Upper lobe of left lung (tissue), 6 donors: Measurements from ENCODE around the gene ABLIM2. TPM values are rescaled to one million over a fixed set of nuclear protein-coding genes. Genes with fewer than 3 reads are reported as not detected.

Experiments
- ATAC-seq, 2 donors: fragments of 200-7000 bp; cut with Tn5 transposase; one replicate each; pipeline ENCODE4 v1.9.1; 2022; ENCODE audit warnings: mild to moderate bottlenecking in 2 of 2, moderate library complexity in 2 of 2; ENCODE audit not compliant: low FRiP score in 2 of 2
- DNase-seq, 2 donors: peaks; one replicate each; pipeline ENCODE4 v3.0.0-alpha.2; 2019 to 2020
- H3K27ac ChIP-seq, 4 donors: fragments of 200-600 bp; sonication (generic); one replicate each; pipeline ENCODE4 v1.5.1; 2016 to 2019
- H3K27me3 ChIP-seq, 4 donors: fragments of 200-600 bp; sonication (generic); one replicate each; pipeline ENCODE4 v1.5.1; 2017 to 2019
- H3K36me3 ChIP-seq, 4 donors: fragments of 200-600 bp; sonication (generic); one replicate each; pipeline ENCODE4 v1.5.1; 2016 to 2019
- H3K4me1 ChIP-seq, 4 donors: fragments of 200-600 bp; sonication (generic); one replicate each; pipeline ENCODE4 v1.5.1; 2018 to 2019
- H3K4me3 ChIP-seq, 4 donors: fragments of 200-600 bp; sonication (generic); one replicate each; pipeline ENCODE4 v1.5.1; 2017 to 2019; ENCODE audit warnings: mild to moderate bottlenecking in 2 of 4, moderate library complexity in 1 of 4
- H3K9me3 ChIP-seq, 4 donors: fragments of 200-600 bp; sonication (generic); one replicate each; pipeline ENCODE4 v1.5.1; 2018 to 2019
- EP300 ChIP-seq, 4 donors: sonication (generic); formaldehyde crosslinking; IDR thresholded peaks; one replicate each; pipeline ENCODE4 v1.5.1; 2017; ENCODE audit warnings: antibody characterized with exemption in 4 of 4, control low read depth in 2 of 4
- POLR2A ChIP-seq, 4 donors: fragments of 450-650 bp; IDR thresholded peaks; one replicate each; pipeline ENCODE4 v1.5.1; 2016 to 2017; ENCODE audit warnings: antibody characterized with exemption in 4 of 4, mild to moderate bottlenecking in 2 of 4
- POLR2AphosphoS5 ChIP-seq, 2 donors: sonication (generic); formaldehyde crosslinking; IDR thresholded peaks; one replicate each; pipeline ENCODE4 v1.5.1; 2017; ENCODE audit warnings: antibody characterized with exemption in 2 of 2
- WGBS, 2 donors: methylation state at CpG; one replicate each; pipeline ENCODE4 v1.1.5; 2017 to 2018; 5-methylcytosine and 5-hydroxymethylcytosine counted together
- total RNA-seq, 6 donors: library from RNA; depleted of rRNA in 4 of 6; stranded (reverse); fragments of >200 nt in 4 of 6; gene quantifications; one replicate each; pipeline versions ENCODE4 v1.1.0 to v1.2.1, GENCODE V29; 2016 to 2021
- TF ChIP-seq, protein P1 (sequence below), 6 experiments: fragments of 450-650 bp in 4 of 6; fragments of 200-600 bp in 2 of 6; sonication (generic) in 2 of 6; IDR thresholded peaks; one replicate each; pipeline ENCODE4 v1.5.1; 2016 to 2019; ENCODE audit warnings: antibody characterized with exemption in 6 of 6
- donor health status: DM: no; HTN: no; CAD: no; lungs with moderate emphysema.
- donor health status: DM: no; HTN: yes; CAD: no; lungs with severe emphysema.

Gene ABLIM2
- total RNA-seq, 6 donors from 2014 or later, result 3.6 to 36.9 (median 8.1) TPM

DNA sequence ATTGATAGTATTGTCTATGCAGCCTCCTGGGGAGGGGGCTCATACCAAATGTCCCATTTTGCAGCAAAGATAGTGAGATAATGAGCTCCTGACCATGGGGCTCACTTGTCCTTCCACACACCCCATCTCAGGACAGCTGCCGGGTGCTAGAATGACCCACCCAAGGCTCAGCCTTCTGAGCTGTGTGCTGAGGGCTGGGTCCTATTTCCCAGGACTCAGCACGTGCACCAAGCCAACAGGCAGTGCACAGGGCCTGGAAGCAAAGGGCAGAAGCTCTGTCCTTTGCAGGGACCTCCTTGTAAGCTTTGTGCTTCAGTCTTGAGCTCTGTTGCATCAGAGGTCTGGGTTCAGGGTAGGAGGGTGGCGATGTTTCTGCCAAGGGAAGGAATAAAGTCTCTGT lies 11.2 kb upstream of the ABLIM2 start:
- TF ChIP-seq, protein P1, sequence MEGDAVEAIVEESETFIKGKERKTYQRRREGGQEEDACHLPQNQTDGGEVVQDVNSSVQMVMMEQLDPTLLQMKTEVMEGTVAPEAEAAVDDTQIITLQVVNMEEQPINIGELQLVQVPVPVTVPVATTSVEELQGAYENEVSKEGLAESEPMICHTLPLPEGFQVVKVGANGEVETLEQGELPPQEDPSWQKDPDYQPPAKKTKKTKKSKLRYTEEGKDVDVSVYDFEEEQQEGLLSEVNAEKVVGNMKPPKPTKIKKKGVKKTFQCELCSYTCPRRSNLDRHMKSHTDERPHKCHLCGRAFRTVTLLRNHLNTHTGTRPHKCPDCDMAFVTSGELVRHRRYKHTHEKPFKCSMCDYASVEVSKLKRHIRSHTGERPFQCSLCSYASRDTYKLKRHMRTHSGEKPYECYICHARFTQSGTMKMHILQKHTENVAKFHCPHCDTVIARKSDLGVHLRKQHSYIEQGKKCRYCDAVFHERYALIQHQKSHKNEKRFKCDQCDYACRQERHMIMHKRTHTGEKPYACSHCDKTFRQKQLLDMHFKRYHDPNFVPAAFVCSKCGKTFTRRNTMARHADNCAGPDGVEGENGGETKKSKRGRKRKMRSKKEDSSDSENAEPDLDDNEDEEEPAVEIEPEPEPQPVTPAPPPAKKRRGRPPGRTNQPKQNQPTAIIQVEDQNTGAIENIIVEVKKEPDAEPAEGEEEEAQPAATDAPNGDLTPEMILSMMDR (IDR thresholded peaks at IDR 0.05), result no peak
- TF ChIP-seq POLR2AphosphoS5 (IDR thresholded peaks at IDR 0.05) (no peak), EP300 (IDR thresholded peaks at IDR 0.05) (no peak), POLR2A (IDR thresholded peaks at IDR 0.05) (no peak)
- H3K27me3 ChIP-seq, result no peaks in the 10 kb centered on the region

GRCh38 chr4:8168832-8169598 lies 10.4 kb upstream of the ABLIM2 start:
- TF ChIP-seq EP300 (IDR thresholded peaks at IDR 0.05) (no peak), POLR2A (IDR thresholded peaks at IDR 0.05) (no peak), POLR2AphosphoS5 (IDR thresholded peaks at IDR 0.05) (no peak)
- TF ChIP-seq, protein P1 (IDR thresholded peaks at IDR 0.05), result no peak
- Histone ChIP-seq H3K4me3 (no peak overlapping the region), H3K4me1 (peaks cover 0 to 4% (median 0%) of the 10 kb centered on the region in 4 donors), H3K9me3 (peaks cover 0 to 9% (median 7%) of the 10 kb centered on the region in 4 donors), H3K27me3 (no peaks in the 10 kb centered on the region), H3K36me3 (no peaks in the 10 kb centered on the region), H3K27ac (no peak overlapping the region)
- ATAC-seq (no peak), DNase-seq (no peak)
- 85 to 86% methylated on average over 5 of the region's 5 CpGs for WGBS, 2 donors

More for the DNA sequence above, 11.2 kb upstream of the ABLIM2 start:
- Histone ChIP-seq H3K4me3 (no peak overlapping the region), H3K36me3 (no peaks in the 10 kb centered on the region), H3K4me1 (peaks cover 0 to 4% (median 0%) of the 10 kb centered on the region in 4 donors), H3K27ac (no peak overlapping the region), H3K9me3 (peaks cover 0 to 9% (median 7%) of the 10 kb centered on the region in 4 donors)
- ATAC-seq (no peak), DNase-seq (no peak)
- WGBS, 2 donors, result 90 to 94% methylated on average over 2 to 3 of the region's 3 CpGs

GRCh38 chr4:8168232-8168631 lies 9.6 kb upstream of the ABLIM2 start:
- DNase-seq (no peak), ATAC-seq (no peak)
- Histone ChIP-seq H3K36me3 (no peaks in the 10 kb centered on the region), H3K27ac (no peak overlapping the region), H3K4me1 (peaks cover 0 to 4% (median 0%) of the 10 kb centered on the region in 4 donors), H3K27me3 (no peaks in the 10 kb centered on the region), H3K4me3 (no peak overlapping the region), H3K9me3 (peaks cover 0 to 9% (median 7%) of the 10 kb centered on the region in 4 donors)
- TF ChIP-seq POLR2AphosphoS5 (IDR thresholded peaks at IDR 0.05), result no peak
- TF ChIP-seq EP300 (IDR thresholded peaks at IDR 0.05), result no peak
- TF ChIP-seq, protein P1 (IDR thresholded peaks at IDR 0.05), result peak in 3 of 6 experiments; percentile 25 to 49 (median 41)
- no peak for TF ChIP-seq POLR2A (IDR thresholded peaks at IDR 0.05)
- WGBS, 2 donors, result 100% methylated on average over 1 of the region's 1 CpG

GRCh38 chr4:8167815-8168214 lies 9.2 kb upstream of the ABLIM2 start:
- peak in 1 of 2 donors; percentile 69 for DNase-seq
- Histone ChIP-seq H3K4me3 (no peak overlapping the region), H3K36me3 (no peaks in the 10 kb centered on the region), H3K27ac (no peak overlapping the region), H3K4me1 (peaks cover 0 to 4% (median 0%) of the 10 kb centered on the region in 4 donors), H3K9me3 (peaks cover 0 to 9% (median 7%) of the 10 kb centered on the region in 4 donors), H3K27me3 (no peaks in the 10 kb centered on the region)
- 17 to 24% methylated on average over 2 of the region's 2 CpGs for WGBS, 2 donors
- TF ChIP-seq POLR2A (IDR thresholded peaks at IDR 0.05), result no peak
- peak; percentile 55 to 83 for ATAC-seq

- TF ChIP-seq POLR2AphosphoS5 (IDR thresholded peaks at IDR 0.05), result no peak
- no peak for TF ChIP-seq EP300 (IDR thresholded peaks at IDR 0.05)
- TF ChIP-seq, protein P1 (IDR thresholded peaks at IDR 0.05), result no peak
- no peak for TF ChIP-seq POLR2A (IDR thresholded peaks at IDR 0.05)
- H3K27me3 ChIP-seq, result no peaks in the 10 kb centered on the region
- ATAC-seq (peak in 1 of 2 donors; percentile 59), DNase-seq (peak in 1 of 2 donors; percentile 55)
- H3K4me1 ChIP-seq, result peaks cover 0 to 4% (median 0%) of the 10 kb centered on the region in 4 donors
- H3K27ac ChIP-seq, result peak overlapping the region in 2 of 4 donors; percentile 5 to 32
- H3K4me3 ChIP-seq, result no peak overlapping the region
- peaks cover 0 to 9% (median 7%) of the 10 kb centered on the region in 4 donors for H3K9me3 ChIP-seq
- H3K36me3 ChIP-seq, result no peaks in the 10 kb centered on the region
- 30 to 43% methylated on average over 2 of the region's 2 CpGs for WGBS, 2 donors
Observed at GRCh38 chr4:8167291-8167690, 8.7 kb upstream of the ABLIM2 start.
